HCT116 (cell line): ENCODE measurements around the gene LIPK. TPM values are rescaled to one million over a fixed set of nuclear protein-coding genes. Genes with fewer than 3 reads are reported as not detected.

Source experiments
- ATAC-seq: fragments of 200-7000 bp; cut with Tn5 transposase; 2 replicates; pipeline ENCODE4 v1.9.1; 2020; ENCODE audit warnings: mild to moderate bottlenecking, moderate library complexity
- BruUV-seq: library from RNA; stranded (reverse); fragments of 400-500 nt; replicated peaks from 2 replicates; lab custom pipeline; 2021; lab: Mats Ljungman, UMichigan
- CTCF ChIA-PET: fragments of 300-600 bp; sonication (Branson Sonifier 250); formaldehyde crosslinking; loops from one replicate; lab custom pipeline; 2021; ENCODE audit warnings: antibody characterized with exemption; lab: Charles Lee
- POLR2A ChIA-PET: fragments of 300-600, 350-600 bp; sonication (Branson Sonifier 250); formaldehyde crosslinking; loops from one replicate; lab custom pipeline; 2021; ENCODE audit warnings: antibody characterized with exemption; lab: Charles Lee
- RAD21 ChIA-PET, 2 experiments: fragments of 300-600 bp; sonication (Branson Sonifier 250); formaldehyde crosslinking; loops; one replicate each; lab custom pipeline; 2023; ENCODE audit warnings: low total read pairs in 2 of 2; ENCODE audit not compliant: uncharacterized antibody in 2 of 2, unreplicated experiment in 2 of 2, low non-redundant PET in 1 of 2; lab: Charles Lee
- DNase-seq: peaks from one replicate; pipeline ENCODE4 v3.0.0-alpha.2; 2010; ENCODE audit warnings: low read depth, low spot score
- H2AFZ ChIP-seq: fragments of 200-600 bp; shearing (Covaris generic), sonication (generic); 2 replicates; pipeline ENCODE4 v1.6.1; 2017; ENCODE audit warnings: low read depth, mixed run types, mixed read lengths, antibody characterized with exemption, low read length; ENCODE audit not compliant: poor library complexity, severe bottlenecking
- H3K27ac ChIP-seq: 2 replicates; pipeline ENCODE4 v1.5.1; 2012; ENCODE audit warnings: low read depth, low read length
- H3K27me3 ChIP-seq: fragments of 200-600 bp; sonication (generic); 2 replicates; pipeline ENCODE4 v1.6.1; 2016; ENCODE audit warnings: mixed run types, low read length, mixed read lengths; ENCODE audit not compliant: insufficient read depth
- H3K36me3 ChIP-seq, 2 experiments: fragments of 200-500 bp in 1 of 2; fragments of 200-600 bp in 1 of 2; sonication (Bioruptor generic) in 1 of 2; sonication (generic) in 1 of 2; 2 replicates each; pipeline versions ENCODE4 v1.5.1 to v1.6.1; 2014 to 2016; ENCODE audit warnings: low read length in 2 of 2, inconsistent platforms in 1 of 2, mixed read lengths in 1 of 2, mixed run types in 1 of 2; ENCODE audit not compliant: insufficient read depth in 2 of 2, control insufficient read depth in 1 of 2
- H3K4me1 ChIP-seq, 2 experiments: fragments of 200-600 bp in 1 of 2; sonication (generic) in 1 of 2; 2 replicates each; pipeline versions ENCODE4 v1.5.1 to v1.6.1; 2012 to 2017; ENCODE audit warnings: low read length in 2 of 2, inconsistent platforms in 1 of 2, mild to moderate bottlenecking in 1 of 2, mixed read lengths in 1 of 2, mixed run types in 1 of 2, moderate library complexity in 1 of 2; ENCODE audit not compliant: insufficient read depth in 2 of 2, control insufficient read depth in 1 of 2
- H3K4me2 ChIP-seq: fragments of 200-600 bp; sonication (generic); 2 replicates; pipeline ENCODE4 v1.6.1; 2017; ENCODE audit warnings: mixed run types, low read length, mixed read lengths
- H3K4me3 ChIP-seq, 2 experiments: fragments of 200-600 bp in 1 of 2; sonication (generic) in 1 of 2; replicated peaks in 1 of 2; 2 replicates each; pipeline ENCODE4 v1.5.1; 2011 to 2016; ENCODE audit warnings: low read length in 2 of 2, control low read depth in 1 of 2, low read depth in 1 of 2, mild to moderate bottlenecking in 1 of 2, mixed read lengths in 1 of 2, mixed run types in 1 of 2
- H3K79me2 ChIP-seq: fragments of 200-600 bp; sonication (generic); 2 replicates; pipeline ENCODE4 v1.6.1; 2017; ENCODE audit warnings: mild to moderate bottlenecking, mixed run types, low read length, moderate library complexity, mixed read lengths; ENCODE audit not compliant: insufficient read depth
- H3K9ac ChIP-seq: fragments of 200-600 bp; sonication (generic); 2 replicates; pipeline ENCODE4 v1.6.1; 2016; ENCODE audit warnings: low read length, mixed read lengths
- H3K9me2 ChIP-seq: fragments of 200-600 bp; sonication (generic), shearing (Covaris generic); 2 replicates; pipeline ENCODE4 v1.6.1; 2017; ENCODE audit warnings: mixed run types, mild to moderate bottlenecking, moderate library complexity; ENCODE audit not compliant: insufficient read depth
- H3K9me3 ChIP-seq, 2 experiments: fragments of 200-500 bp in 1 of 2; fragments of 200-600 bp in 1 of 2; sonication (Bioruptor generic) in 1 of 2; sonication (generic) in 1 of 2; 2 replicates each; pipeline ENCODE4 v1.6.1; 2014 to 2017; ENCODE audit warnings: low read length in 2 of 2, mixed read lengths in 2 of 2, inconsistent platforms in 1 of 2, low read depth in 1 of 2, mild to moderate bottlenecking in 1 of 2, mixed run types in 1 of 2, moderate library complexity in 1 of 2; ENCODE audit not compliant: control insufficient read depth in 1 of 2, insufficient read depth in 1 of 2
- H4K20me1 ChIP-seq: fragments of 200-600 bp; sonication (generic), shearing (Covaris generic); 2 replicates; pipeline ENCODE4 v1.6.1; 2017; ENCODE audit warnings: mixed run types, mild to moderate bottlenecking, moderate library complexity; ENCODE audit not compliant: insufficient read depth
- CBX3 ChIP-seq: IDR thresholded peaks from 2 replicates; pipeline ENCODE4 v1.6.1; 2012; ENCODE audit warnings: low read depth
- CTCF ChIP-seq, 3 experiments: fragments of 200-600 bp in 1 of 3; sonication (generic) in 1 of 3; IDR thresholded peaks in 2 of 3; conservative IDR thresholded peaks in 1 of 3; 2 replicates each; pipeline ENCODE4 v1.5.1; 2012 to 2017; ENCODE audit warnings: low read depth in 2 of 3, low read length in 2 of 3, antibody characterized with exemption in 1 of 3, borderline replicate concordance in 1 of 3, control low read depth in 1 of 3, mild to moderate bottlenecking in 1 of 3, mixed read lengths in 1 of 3, mixed run types in 1 of 3, moderate library complexity in 1 of 3; ENCODE audit not compliant: insufficient read depth in 1 of 3
- ELF1 ChIP-seq: IDR thresholded peaks from 2 replicates; pipeline ENCODE4 v1.6.1; 2012; ENCODE audit warnings: low read depth, borderline replicate concordance
- FOSL1 ChIP-seq: IDR thresholded peaks from 2 replicates; pipeline ENCODE4 v1.6.1; 2012; ENCODE audit warnings: low read depth
- JUND ChIP-seq: IDR thresholded peaks from 2 replicates; pipeline ENCODE4 v1.6.1; 2012
- POLR2AphosphoS5 ChIP-seq: IDR thresholded peaks from 2 replicates; pipeline ENCODE4 v1.6.1; 2011; ENCODE audit warnings: mild to moderate bottlenecking, low read depth, low read length, moderate library complexity
- RAD21 ChIP-seq: IDR thresholded peaks from 2 replicates; pipeline ENCODE4 v1.6.1; 2012; ENCODE audit warnings: low read depth, mild to moderate bottlenecking
- REST ChIP-seq: IDR thresholded peaks from 2 replicates; pipeline ENCODE4 v1.6.1; 2012; ENCODE audit warnings: low read depth
- ZBTB33 ChIP-seq: IDR thresholded peaks from 2 replicates; pipeline ENCODE4 v1.6.1; 2011; ENCODE audit warnings: mild to moderate bottlenecking, low read length, moderate library complexity; ENCODE audit not compliant: insufficient replicate concordance; ENCODE audit errors: extremely low read depth
- ZNF274 ChIP-seq: fragments of 200-500 bp; sonication (Bioruptor generic); IDR thresholded peaks from 2 replicates; pipeline ENCODE4 v1.6.1; 2014; ENCODE audit warnings: mild to moderate bottlenecking, low read depth, low read length, inconsistent platforms
- intact Hi-C: fragments of 100-400 bp; cut with micrococcal nuclease; formaldehyde crosslinking; loops from 2 replicates; pipeline ENCODE4 v1.10.0; 2022
- total RNA-seq: library from RNA; stranded (reverse); gene quantifications from one replicate; pipeline ENCODE4 v1.2.1, GENCODE V29; 2021; ENCODE audit not compliant: unreplicated experiment

LIPK gene
- total RNA-seq, 1 experiment from 2014 or later: not detected

GRCh38 chr10:88725798-88726197 is 19.7 kb downstream of the LIPK start:
- Histone ChIP-seq H3K27ac (no peak overlapping the region), H3K36me3 (no peaks in the 10 kb centered on the region), H3K4me1 (no peaks in the 10 kb centered on the region), H3K79me2 (no peaks in the 10 kb centered on the region), H3K9ac (no peak overlapping the region), H2AFZ (no peak overlapping the region), H3K4me3 (no peak overlapping the region), H3K4me2 (no peak overlapping the region), H3K9me2 (no peaks in the 10 kb centered on the region), H4K20me1 (no peaks in the 10 kb centered on the region), H3K27me3 (no peaks in the 10 kb centered on the region), H3K9me3 (no peaks in the 10 kb centered on the region)
- ATAC-seq: no peak
- RAD21 ChIA-PET: no interaction called here
- TF ChIP-seq ZBTB33 (no peak), REST (no peak), JUND (no peak), ZNF274 (no peak), CTCF (IDR thresholded peaks at IDR 0.05 in 2 of 3, conservative IDR thresholded peaks at IDR 0.05 in 1 of 3; ENCODE audit: borderline replicate concordance in 1 of 3, insufficient read depth in 1 of 3, low read depth in 2 of 3, low read length in 2 of 3) (no peak), ELF1 (no peak), CBX3 (no peak), RAD21 (no peak), FOSL1 (no peak), POLR2AphosphoS5 (no peak)
- CTCF ChIA-PET: no interaction called here
- intact Hi-C loops: no loop called here
- DNase-seq: no peak
- POLR2A ChIA-PET: no interaction called here
- BruUV-seq: no TSS peak
